ENCODE measurements around the gene ATP11A. TPM values are rescaled to one million over a fixed set of nuclear protein-coding genes. Genes with fewer than 3 reads are reported as not detected.
"Not testable (repeated sequence)": the region's sequence is repeated elsewhere in the genome, so short reads cannot be mapped to it uniquely, and the experiment has no call there.

Gene ATP11A
- total and polyA plus RNA-seq, 8 donors, result 9.3 to 51.0 (median 30.5) TPM

DNA sequence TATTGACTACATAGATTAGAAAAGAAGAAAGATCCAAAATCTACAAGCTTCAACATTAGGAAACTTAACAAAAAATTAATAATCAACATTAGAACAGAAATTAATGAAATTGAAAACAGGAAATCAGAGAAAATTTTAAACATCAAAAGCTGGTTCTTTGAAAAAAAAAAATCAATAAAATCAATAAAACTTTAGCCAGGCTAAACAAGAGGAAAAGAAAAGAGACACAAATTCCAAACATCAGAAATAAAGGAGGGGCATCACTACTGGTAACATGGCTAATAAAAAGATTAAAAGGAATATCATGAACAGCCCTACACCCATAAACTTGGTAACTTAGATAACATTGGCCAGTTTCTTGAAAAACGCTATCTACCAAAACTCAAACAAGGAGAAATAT, 110.2 kb downstream of the ATP11A start:
- no peaks in the 10 kb centered on the region for H3K9me3 ChIP-seq
- WGBS, 2 donors, result 97 to 98% methylated on average over 1 of the region's 1 CpG
- ATAC-seq (no peak), FAIRE-seq (no peak), DNase-seq (no peak)
- TF ChIP-seq, protein P1, sequence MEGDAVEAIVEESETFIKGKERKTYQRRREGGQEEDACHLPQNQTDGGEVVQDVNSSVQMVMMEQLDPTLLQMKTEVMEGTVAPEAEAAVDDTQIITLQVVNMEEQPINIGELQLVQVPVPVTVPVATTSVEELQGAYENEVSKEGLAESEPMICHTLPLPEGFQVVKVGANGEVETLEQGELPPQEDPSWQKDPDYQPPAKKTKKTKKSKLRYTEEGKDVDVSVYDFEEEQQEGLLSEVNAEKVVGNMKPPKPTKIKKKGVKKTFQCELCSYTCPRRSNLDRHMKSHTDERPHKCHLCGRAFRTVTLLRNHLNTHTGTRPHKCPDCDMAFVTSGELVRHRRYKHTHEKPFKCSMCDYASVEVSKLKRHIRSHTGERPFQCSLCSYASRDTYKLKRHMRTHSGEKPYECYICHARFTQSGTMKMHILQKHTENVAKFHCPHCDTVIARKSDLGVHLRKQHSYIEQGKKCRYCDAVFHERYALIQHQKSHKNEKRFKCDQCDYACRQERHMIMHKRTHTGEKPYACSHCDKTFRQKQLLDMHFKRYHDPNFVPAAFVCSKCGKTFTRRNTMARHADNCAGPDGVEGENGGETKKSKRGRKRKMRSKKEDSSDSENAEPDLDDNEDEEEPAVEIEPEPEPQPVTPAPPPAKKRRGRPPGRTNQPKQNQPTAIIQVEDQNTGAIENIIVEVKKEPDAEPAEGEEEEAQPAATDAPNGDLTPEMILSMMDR (IDR thresholded peaks at IDR 0.05), result no peak
- no peaks in the 10 kb centered on the region for H3K36me3 ChIP-seq
- intact Hi-C loops (cut with DNase I), result no loop called here
- no peak overlapping the region for H3K27ac ChIP-seq
- no peaks in the 10 kb centered on the region for H3K27me3 ChIP-seq
- no peak overlapping the region for H3K4me3 ChIP-seq
- peaks cover 0 to 4% (median 0%) of the 10 kb centered on the region in 3 donors for H3K4me1 ChIP-seq

DNA sequence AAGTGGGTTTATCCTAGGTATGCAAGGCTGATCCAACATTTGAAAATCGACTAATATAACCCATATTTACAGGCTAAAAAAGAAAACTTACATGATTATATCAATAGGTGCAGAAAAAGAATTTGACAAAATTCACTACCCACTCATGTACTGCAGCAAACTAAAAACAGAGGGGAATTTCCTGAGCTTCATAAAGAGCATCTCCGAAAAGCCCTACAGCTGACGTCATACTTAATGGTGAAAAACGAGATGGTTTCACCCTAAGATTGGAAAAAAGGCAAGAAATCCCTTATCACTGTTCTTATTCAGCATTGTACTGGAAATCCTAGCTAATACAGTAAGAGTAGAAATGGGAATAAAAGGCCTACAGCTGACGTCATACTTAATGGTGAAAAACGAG, 111.0 kb downstream of the ATP11A start:
- DNase-seq; H3K36me3 ChIP-seq; ATAC-seq; H3K27ac ChIP-seq; intact Hi-C loops (cut with DNase I); H3K4me1 ChIP-seq; H3K9me3 ChIP-seq; H3K27me3 ChIP-seq; H3K4me3 ChIP-seq; FAIRE-seq: not testable (repeated sequence)
- WGBS, 2 donors, result 91 to 92% methylated on average over 4 to 6 of the region's 6 CpGs

DNA sequence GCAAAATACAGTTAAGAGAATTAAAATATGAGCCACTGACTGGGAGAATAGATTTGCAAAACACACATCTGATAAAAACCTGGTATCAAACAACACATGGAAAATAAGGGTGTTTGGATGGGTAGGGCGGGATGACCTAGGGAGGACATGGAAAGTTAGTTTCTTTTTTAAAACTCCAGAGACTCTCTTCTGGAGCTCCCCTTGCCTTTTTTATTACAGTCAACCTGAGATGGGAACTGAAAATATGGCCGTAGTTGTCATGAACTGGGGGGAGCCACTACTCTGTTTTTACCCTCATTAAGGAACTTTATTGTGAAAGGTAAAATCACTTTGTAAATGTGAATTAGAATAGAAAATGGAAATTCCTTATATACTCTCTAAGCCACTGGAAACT, 113.0 kb downstream of the ATP11A start:
- intact Hi-C loops (cut with DNase I), result no loop called here
- Histone ChIP-seq H3K27me3 (no peaks in the 10 kb centered on the region), H3K9me3 (no peaks in the 10 kb centered on the region), H3K27ac (no peak overlapping the region), H3K4me1 (no peaks in the 10 kb centered on the region), H3K4me3 (no peak overlapping the region), H3K36me3 (no peaks in the 10 kb centered on the region)
- DNase-seq (no peak), FAIRE-seq (no peak), ATAC-seq (no peak)
- WGBS, 2 donors, result 70 to 94% methylated on average over 2 of the region's 2 CpGs
- TF ChIP-seq, protein P1 (IDR thresholded peaks at IDR 0.05), result no peak

DNA sequence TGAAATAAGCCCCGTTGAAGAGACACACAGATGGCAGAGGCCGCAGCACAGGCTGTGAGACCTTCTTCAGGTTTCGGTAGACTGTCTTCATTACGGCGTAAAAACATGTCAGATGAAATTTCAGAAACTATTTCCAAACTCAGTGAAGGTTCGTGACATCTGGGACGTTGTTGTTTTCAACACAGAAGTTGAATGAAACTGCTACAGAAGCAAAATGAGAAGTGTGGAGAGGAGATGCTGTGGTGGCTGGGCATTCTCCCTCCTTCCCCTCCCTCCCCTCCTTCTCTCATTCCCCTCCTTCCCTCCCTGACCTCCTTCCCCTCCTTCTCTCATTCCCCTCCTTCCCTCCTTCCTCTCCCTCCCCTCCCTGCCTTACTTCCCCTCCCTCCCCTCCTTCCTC, 113.6 kb downstream of the ATP11A start:
- Histone ChIP-seq H3K36me3 (no peaks in the 10 kb centered on the region), H3K9me3 (no peaks in the 10 kb centered on the region), H3K4me3 (no peak overlapping the region), H3K4me1 (no peaks in the 10 kb centered on the region), H3K27me3 (no peaks in the 10 kb centered on the region), H3K27ac (no peak overlapping the region)
- ATAC-seq (no peak), FAIRE-seq (no peak), DNase-seq (no peak)
- intact Hi-C loops (cut with DNase I), result no loop called here
- WGBS, 2 donors, result 90 to 93% methylated on average over 7 of the region's 7 CpGs
- TF ChIP-seq, protein P1 (IDR thresholded peaks at IDR 0.05), result no peak

DNA sequence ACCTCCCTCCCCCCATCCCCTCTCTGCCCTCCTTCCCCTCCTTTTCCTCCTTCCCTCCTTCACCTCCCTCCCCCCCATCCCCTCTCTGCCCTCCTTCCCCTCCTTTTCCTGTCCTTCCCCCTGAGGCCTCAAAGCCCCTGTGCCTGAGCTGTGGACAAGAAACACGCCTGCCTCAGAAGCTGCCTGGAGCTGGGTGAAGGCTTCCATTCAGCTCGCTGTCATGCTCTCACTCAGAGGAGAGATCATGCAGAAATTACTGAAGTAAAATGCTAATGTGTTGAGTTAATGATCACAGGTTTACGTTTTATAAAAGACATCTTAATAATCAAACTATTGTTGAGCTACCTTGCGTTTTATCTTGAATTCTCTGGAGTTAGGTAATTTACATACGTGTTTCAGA, 114.5 kb downstream of the ATP11A start:
- H3K4me1 ChIP-seq, result no peaks in the 10 kb centered on the region
- H3K36me3 ChIP-seq, result no peaks in the 10 kb centered on the region
- TF ChIP-seq, protein P1 (IDR thresholded peaks at IDR 0.05), result no peak
- intact Hi-C loops (cut with DNase I), result no loop called here
- ATAC-seq (peak in 1 of 4 donors; percentile 8), FAIRE-seq (no peak), DNase-seq (no peak)
- H3K4me3 ChIP-seq, result no peak overlapping the region
- no peak overlapping the region for H3K27ac ChIP-seq
- H3K27me3 ChIP-seq, result no peaks in the 10 kb centered on the region
- H3K9me3 ChIP-seq, result no peaks in the 10 kb centered on the region
- 51 to 62% methylated on average over 5 of the region's 5 CpGs for WGBS, 2 donors

All from pancreas (tissue), 10 donors.